Neuronal stem cell (in vitro differentiated cells): ENCODE measurements around the gene ZNF718.
A peak's percentile ranks its signal among the peaks of the same experiment; 100 is the strongest.

Experiments used
- DNase-seq: peaks from one replicate; pipeline ENCODE4 v3.0.0-alpha.2; 2013; ENCODE audit warnings: low spot score
- H2AFZ ChIP-seq: one replicate; pipeline ENCODE4 v1.6.1; 2013; ENCODE audit warnings: mild to moderate bottlenecking, low read length, inconsistent platforms
- H2AK5ac ChIP-seq: 2 replicates; pipeline ENCODE4 v1.6.1; 2013; ENCODE audit warnings: low read depth, mild to moderate bottlenecking, inconsistent platforms, low read length, moderate library complexity, mixed read lengths
- H2BK120ac ChIP-seq: 2 replicates; pipeline ENCODE4 v1.6.1; 2013; ENCODE audit warnings: low read depth, mild to moderate bottlenecking, inconsistent platforms, low read length, moderate library complexity, mixed read lengths
- H2BK12ac ChIP-seq: one replicate; pipeline ENCODE4 v1.6.1; 2013; ENCODE audit warnings: low read length, inconsistent platforms
- H2BK15ac ChIP-seq: 2 replicates; pipeline ENCODE4 v1.6.1; 2013; ENCODE audit warnings: mild to moderate bottlenecking, low read length, inconsistent platforms, mixed read lengths
- H2BK5ac ChIP-seq: one replicate; pipeline ENCODE4 v1.6.1; 2013; ENCODE audit warnings: inconsistent platforms, mild to moderate bottlenecking, low read length, moderate library complexity
- H3K14ac ChIP-seq: one replicate; pipeline ENCODE4 v1.6.1; 2013; ENCODE audit warnings: low read length, inconsistent platforms
- H3K18ac ChIP-seq: 2 replicates; pipeline ENCODE4 v1.6.1; 2013; ENCODE audit warnings: low read length, inconsistent platforms
- H3K23ac ChIP-seq: 2 replicates; pipeline ENCODE4 v1.6.1; 2013; ENCODE audit warnings: low read depth, mild to moderate bottlenecking, mixed read lengths, low read length, inconsistent platforms; ENCODE audit not compliant: poor library complexity
- H3K27ac ChIP-seq: replicated peaks from 3 replicates; pipeline ENCODE4 v1.5.1; 2013; ENCODE audit warnings: low read length, inconsistent platforms
- H3K27me3 ChIP-seq, 3 experiments: 2 replicates each; pipeline ENCODE4 v1.6.1; 2013; ENCODE audit warnings: low read length in 3 of 3, mild to moderate bottlenecking in 2 of 3, inconsistent platforms in 1 of 3, low read depth in 1 of 3, mixed read lengths in 1 of 3, moderate library complexity in 1 of 3; ENCODE audit not compliant: control insufficient read depth in 3 of 3, insufficient read depth in 3 of 3
- H3K36me3 ChIP-seq, 2 donors: replicated peaks in 1 of 2; 2 replicates each; pipeline ENCODE4 v1.6.1; 2013; ENCODE audit warnings: low read length in 2 of 2; ENCODE audit not compliant: control insufficient read depth in 2 of 2, insufficient read depth in 2 of 2
- H3K4ac ChIP-seq: 2 replicates; pipeline ENCODE4 v1.6.1; 2013; ENCODE audit warnings: inconsistent platforms, mild to moderate bottlenecking, low read length, moderate library complexity
- H3K4me1 ChIP-seq, 2 donors: 1 replicate in 1 of 2; 2 replicates in 1 of 2; pipeline ENCODE4 v1.6.1; 2013; ENCODE audit warnings: low read length in 2 of 2, low read depth in 1 of 2; ENCODE audit not compliant: control insufficient read depth in 2 of 2, insufficient read depth in 1 of 2
- H3K4me2 ChIP-seq: one replicate; pipeline ENCODE4 v1.6.1; 2013; ENCODE audit warnings: mild to moderate bottlenecking, low read length, inconsistent platforms; ENCODE audit not compliant: insufficient read depth, poor library complexity, severe bottlenecking
- H3K4me3 ChIP-seq, 2 donors: 2 replicates each; pipeline ENCODE4 v1.5.1; 2013; ENCODE audit warnings: low read length in 2 of 2, mild to moderate bottlenecking in 2 of 2, inconsistent platforms in 1 of 2, moderate library complexity in 1 of 2
- H3K79me1 ChIP-seq: one replicate; pipeline ENCODE4 v1.6.1; 2013; ENCODE audit warnings: low read depth, mild to moderate bottlenecking, inconsistent platforms, low read length, moderate library complexity
- H3K9ac ChIP-seq: one replicate; pipeline ENCODE4 v1.6.1; 2013; ENCODE audit warnings: mild to moderate bottlenecking, low read depth, low read length, inconsistent platforms; ENCODE audit not compliant: poor library complexity
- H3K9me3 ChIP-seq, 2 donors: replicated peaks in 1 of 2; 2 replicates each; pipeline versions ENCODE3 to v1.6.1; 2013; ENCODE audit warnings: low read length in 2 of 2, mild to moderate bottlenecking in 2 of 2, inconsistent platforms in 1 of 2, low read depth in 1 of 2, mixed read lengths in 1 of 2, moderate library complexity in 1 of 2; ENCODE audit not compliant: control insufficient read depth in 2 of 2, insufficient read depth in 1 of 2
- H4K8ac ChIP-seq: one replicate; pipeline ENCODE4 v1.6.1; 2013; ENCODE audit warnings: low read depth, mild to moderate bottlenecking, inconsistent platforms, low read length, moderate library complexity
- H4K91ac ChIP-seq: one replicate; pipeline ENCODE4 v1.6.1; 2013; ENCODE audit warnings: low read length, low read depth, mild to moderate bottlenecking, inconsistent platforms; ENCODE audit not compliant: poor library complexity
- WGBS, 2 donors: extraction: QIAGEN DNeasy Blood & Tissue Kit; methylation state at CpG; one replicate each; pipeline ENCODE4 v1.1.7; 2013; ENCODE audit warnings: missing lambda C conversion rate in 2 of 2, mixed read lengths in 1 of 2; ENCODE audit not compliant: insufficient read length in 2 of 2, insufficient replicate concordance in 1 of 2; ENCODE audit errors: extremely low coverage in 2 of 2; 5-methylcytosine and 5-hydroxymethylcytosine counted together

Gene ZNF718

GRCh38 chr4:99863-100262 lies 24.4 kb upstream of the ZNF718 start:
- no peak overlapping the region for H2BK120ac ChIP-seq
- no peaks in the 10 kb centered on the region for H3K79me1 ChIP-seq
- H3K9me3 ChIP-seq = peaks cover 26 to 51% of the 10 kb centered on the region in 2 donors
- H4K8ac ChIP-seq = no peak overlapping the region
- H3K36me3 ChIP-seq = no peaks in the 10 kb centered on the region
- peaks cover 0 to 2% (median 0%) of the 10 kb centered on the region in 3 experiments for H3K27me3 ChIP-seq
- no peak overlapping the region for H2AK5ac ChIP-seq
- no peak overlapping the region for H3K18ac ChIP-seq
- no peak overlapping the region for H3K4me2 ChIP-seq
- DNase-seq = no peak
- WGBS, 2 donors = no CpG with 5 or more reads among the region's 5 CpGs
- no peak overlapping the region for H2BK5ac ChIP-seq
- no peak overlapping the region for H3K9ac ChIP-seq
- H3K4me3 ChIP-seq = no peak overlapping the region
- no peaks in the 10 kb centered on the region for H3K4me1 ChIP-seq
- H2BK15ac ChIP-seq = no peak overlapping the region
- no peak overlapping the region for H2AFZ ChIP-seq
- no peak overlapping the region for H4K91ac ChIP-seq
- H3K4ac ChIP-seq = no peak overlapping the region
- H3K14ac ChIP-seq = no peak overlapping the region
- no peak overlapping the region for H2BK12ac ChIP-seq
- no peak overlapping the region for H3K23ac ChIP-seq
- no peak overlapping the region for H3K27ac ChIP-seq

DNA sequence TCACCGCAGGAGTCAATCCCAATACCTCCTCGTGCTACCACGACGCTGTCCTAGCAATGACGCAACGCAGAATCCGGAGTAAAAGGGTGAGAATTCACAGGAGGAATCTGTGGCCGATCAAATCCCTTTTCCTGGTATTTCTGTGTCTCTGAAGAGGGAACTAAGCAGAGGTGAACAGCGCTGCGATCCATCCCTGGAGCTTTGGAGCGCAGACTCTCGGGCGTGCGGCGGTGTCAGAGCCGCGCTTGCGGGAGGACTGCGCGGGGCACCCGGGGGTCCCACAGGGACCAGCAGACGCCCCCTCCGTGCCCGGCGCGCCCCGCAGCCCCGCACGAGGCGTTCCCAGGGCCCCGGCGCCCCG lies 17.2 kb upstream of the ZNF718 start:
- H3K9ac ChIP-seq = no peak overlapping the region
- peak overlapping the region; percentile 88 for H2AFZ ChIP-seq
- no peak overlapping the region for H3K23ac ChIP-seq
- H3K9me3 ChIP-seq = peaks cover 21 to 57% of the 10 kb centered on the region in 2 donors
- no CpG with 5 or more reads among the region's 33 CpGs for WGBS, 2 donors
- no peak overlapping the region for H2BK5ac ChIP-seq
- no peak overlapping the region for H3K4ac ChIP-seq
- H2BK120ac ChIP-seq = no peak overlapping the region
- no peaks in the 10 kb centered on the region for H3K4me1 ChIP-seq
- no peak overlapping the region for H4K8ac ChIP-seq
- no peak overlapping the region for H3K18ac ChIP-seq
- H3K79me1 ChIP-seq = no peaks in the 10 kb centered on the region
- H3K27me3 ChIP-seq = peaks cover 7 to 64% (median 38%) of the 10 kb centered on the region in 3 experiments
- peak overlapping the region; percentile 14 to 70 for H3K4me3 ChIP-seq
- H3K14ac ChIP-seq = no peak overlapping the region
- no peak overlapping the region for H2AK5ac ChIP-seq
- H2BK12ac ChIP-seq = no peak overlapping the region
- H2BK15ac ChIP-seq = no peak overlapping the region
- no peak overlapping the region for H4K91ac ChIP-seq
- no peaks in the 10 kb centered on the region for H3K36me3 ChIP-seq
- DNase-seq = no peak
- H3K4me2 ChIP-seq = peak overlapping the region; percentile 72
- H3K27ac ChIP-seq = no peak overlapping the region

- no peak overlapping the region for H4K8ac ChIP-seq
- no peak overlapping the region for H2BK15ac ChIP-seq
- H2BK120ac ChIP-seq = no peak overlapping the region
- H2AFZ ChIP-seq = peak overlapping the region; percentile 88
- H3K79me1 ChIP-seq = no peaks in the 10 kb centered on the region
- H3K36me3 ChIP-seq = no peaks in the 10 kb centered on the region
- no peak overlapping the region for H3K27ac ChIP-seq
- peak overlapping the region; percentile 14 to 70 for H3K4me3 ChIP-seq
- peak overlapping the region; percentile 72 for H3K4me2 ChIP-seq
- peak overlapping the region; percentile 13 for H2AK5ac ChIP-seq
- H2BK12ac ChIP-seq = no peak overlapping the region
- no peak overlapping the region for H3K4ac ChIP-seq
- peaks cover 7 to 66% (median 38%) of the 10 kb centered on the region in 3 experiments for H3K27me3 ChIP-seq
- H4K91ac ChIP-seq = no peak overlapping the region
- H3K9me3 ChIP-seq = peaks cover 19 to 53% of the 10 kb centered on the region in 2 donors
- WGBS, 2 donors = no CpG with 5 or more reads among the region's 91 CpGs
- no peak overlapping the region for H3K14ac ChIP-seq
- peak overlapping the region; percentile 44 for H3K9ac ChIP-seq
- H3K23ac ChIP-seq = peak overlapping the region; percentile 26
- H3K18ac ChIP-seq = peak overlapping the region; percentile 58
- H2BK5ac ChIP-seq = no peak overlapping the region
- no peaks in the 10 kb centered on the region for H3K4me1 ChIP-seq
- DNase-seq = no peak
Observed at GRCh38 chr4:107444-108429, 16.6 kb upstream of the ZNF718 start.

GRCh38 chr4:112771-113170 lies 11.5 kb upstream of the ZNF718 start:
- no peak overlapping the region for H3K4ac ChIP-seq
- H2BK12ac ChIP-seq = no peak overlapping the region
- no peaks in the 10 kb centered on the region for H3K4me1 ChIP-seq
- H3K18ac ChIP-seq = no peak overlapping the region
- no peak overlapping the region for H4K91ac ChIP-seq
- no peak overlapping the region for H2BK120ac ChIP-seq
- DNase-seq = no peak
- no peak overlapping the region for H2AK5ac ChIP-seq
- no peak overlapping the region for H2BK15ac ChIP-seq
- no peak overlapping the region for H3K27ac ChIP-seq
- no peak overlapping the region for H3K4me2 ChIP-seq
- H3K27me3 ChIP-seq = peaks cover 3 to 45% (median 18%) of the 10 kb centered on the region in 3 experiments
- H3K4me3 ChIP-seq = no peak overlapping the region
- no CpG with 5 or more reads among the region's 1 CpG for WGBS, 2 donors
- H3K23ac ChIP-seq = no peak overlapping the region
- H3K79me1 ChIP-seq = no peaks in the 10 kb centered on the region
- H3K9me3 ChIP-seq = peaks cover 6 to 26% of the 10 kb centered on the region in 2 donors
- H2AFZ ChIP-seq = no peak overlapping the region
- H2BK5ac ChIP-seq = no peak overlapping the region
- H4K8ac ChIP-seq = no peak overlapping the region
- H3K36me3 ChIP-seq = no peaks in the 10 kb centered on the region
- no peak overlapping the region for H3K9ac ChIP-seq
- H3K14ac ChIP-seq = no peak overlapping the region
